Astrocyte (in vitro differentiated cells and primary cell): ENCODE data around the gene B4GALNT3.

Experiments used
- EZH2 ChIP-seq: IDR thresholded peaks from 2 replicates; pipeline ENCODE4 v1.6.1; 2012; ENCODE audit warnings: mild to moderate bottlenecking, low read length, inconsistent platforms; ENCODE audit not compliant: insufficient read depth
- TF ChIP-seq, protein P1 (sequence below): IDR thresholded peaks from 2 replicates; pipeline ENCODE4 v1.5.1; 2011; ENCODE audit warnings: low read depth, mild to moderate bottlenecking, inconsistent platforms, low read length, moderate library complexity; ENCODE audit not compliant: insufficient read depth

DNA sequence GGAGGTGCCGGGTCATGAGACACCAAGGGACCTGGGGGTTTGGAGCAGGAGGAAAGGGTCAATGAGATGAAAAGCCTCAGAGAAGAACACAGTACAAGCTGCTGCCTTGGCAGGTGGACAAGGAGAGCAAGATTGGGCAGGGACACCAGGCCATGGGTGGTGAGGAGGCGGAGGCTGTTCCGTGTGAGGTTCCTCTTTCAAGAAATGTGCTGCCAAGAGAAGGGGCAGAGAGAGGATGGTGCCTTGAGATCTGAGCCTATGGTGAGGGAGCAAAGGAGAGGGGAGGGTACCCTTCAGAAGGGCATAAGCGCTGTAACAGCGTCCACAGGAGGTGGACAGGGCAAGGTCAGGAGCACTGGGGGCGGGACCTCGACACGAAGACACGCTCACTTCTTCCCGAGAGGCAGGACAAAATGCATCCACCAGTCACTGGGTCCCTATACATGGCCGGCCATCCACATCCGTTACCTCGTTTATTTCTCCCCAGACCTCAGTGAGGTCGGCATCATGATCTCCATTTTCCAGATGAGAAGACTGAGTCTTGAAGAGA is 100.2 kb downstream of the B4GALNT3 start:
- TF ChIP-seq EZH2, result no peak
- TF ChIP-seq, protein P1, sequence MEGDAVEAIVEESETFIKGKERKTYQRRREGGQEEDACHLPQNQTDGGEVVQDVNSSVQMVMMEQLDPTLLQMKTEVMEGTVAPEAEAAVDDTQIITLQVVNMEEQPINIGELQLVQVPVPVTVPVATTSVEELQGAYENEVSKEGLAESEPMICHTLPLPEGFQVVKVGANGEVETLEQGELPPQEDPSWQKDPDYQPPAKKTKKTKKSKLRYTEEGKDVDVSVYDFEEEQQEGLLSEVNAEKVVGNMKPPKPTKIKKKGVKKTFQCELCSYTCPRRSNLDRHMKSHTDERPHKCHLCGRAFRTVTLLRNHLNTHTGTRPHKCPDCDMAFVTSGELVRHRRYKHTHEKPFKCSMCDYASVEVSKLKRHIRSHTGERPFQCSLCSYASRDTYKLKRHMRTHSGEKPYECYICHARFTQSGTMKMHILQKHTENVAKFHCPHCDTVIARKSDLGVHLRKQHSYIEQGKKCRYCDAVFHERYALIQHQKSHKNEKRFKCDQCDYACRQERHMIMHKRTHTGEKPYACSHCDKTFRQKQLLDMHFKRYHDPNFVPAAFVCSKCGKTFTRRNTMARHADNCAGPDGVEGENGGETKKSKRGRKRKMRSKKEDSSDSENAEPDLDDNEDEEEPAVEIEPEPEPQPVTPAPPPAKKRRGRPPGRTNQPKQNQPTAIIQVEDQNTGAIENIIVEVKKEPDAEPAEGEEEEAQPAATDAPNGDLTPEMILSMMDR, result no peak
